Nephron progenitor cell (in vitro differentiated cells): ENCODE results near the gene AMH.
"Not testable (repeated sequence)": the region's sequence is repeated elsewhere in the genome, so short reads cannot be mapped to it uniquely, and the experiment has no call there.

Source experiments
- DNase-seq: peaks from one replicate; pipeline ENCODE4 v3.0.0; 2021
- H3K27ac Mint-ChIP-seq: 2 replicates; pipeline ENCODE4 v1.8.0; 2021; ENCODE audit warnings: mild to moderate bottlenecking, moderate library complexity, mixed read lengths
- H3K27me3 Mint-ChIP-seq: 2 replicates; pipeline ENCODE4 v1.8.0; 2021; ENCODE audit warnings: mild to moderate bottlenecking, low read depth, mixed read lengths; ENCODE audit not compliant: poor library complexity
- H3K36me3 Mint-ChIP-seq: 2 replicates; pipeline ENCODE4 v1.8.0; 2021; ENCODE audit warnings: low read depth, mixed read lengths
- H3K4me1 Mint-ChIP-seq: 2 replicates; pipeline ENCODE4 v1.8.0; 2021; ENCODE audit warnings: mixed read lengths
- H3K4me3 Mint-ChIP-seq: 2 replicates; pipeline ENCODE4 v1.8.0; 2021; ENCODE audit warnings: mild to moderate bottlenecking, moderate library complexity, mixed read lengths
- H3K9me3 Mint-ChIP-seq: 2 replicates; pipeline ENCODE4 v1.8.0; 2021; ENCODE audit warnings: mild to moderate bottlenecking, moderate library complexity, mixed read lengths
- CTCF ChIP-seq: fragments of 200-600 bp; sonication (generic); IDR thresholded peaks from 2 replicates; pipeline ENCODE4 v1.5.0; 2021; ENCODE audit warnings: antibody characterized with exemption

The AMH gene

DNA sequence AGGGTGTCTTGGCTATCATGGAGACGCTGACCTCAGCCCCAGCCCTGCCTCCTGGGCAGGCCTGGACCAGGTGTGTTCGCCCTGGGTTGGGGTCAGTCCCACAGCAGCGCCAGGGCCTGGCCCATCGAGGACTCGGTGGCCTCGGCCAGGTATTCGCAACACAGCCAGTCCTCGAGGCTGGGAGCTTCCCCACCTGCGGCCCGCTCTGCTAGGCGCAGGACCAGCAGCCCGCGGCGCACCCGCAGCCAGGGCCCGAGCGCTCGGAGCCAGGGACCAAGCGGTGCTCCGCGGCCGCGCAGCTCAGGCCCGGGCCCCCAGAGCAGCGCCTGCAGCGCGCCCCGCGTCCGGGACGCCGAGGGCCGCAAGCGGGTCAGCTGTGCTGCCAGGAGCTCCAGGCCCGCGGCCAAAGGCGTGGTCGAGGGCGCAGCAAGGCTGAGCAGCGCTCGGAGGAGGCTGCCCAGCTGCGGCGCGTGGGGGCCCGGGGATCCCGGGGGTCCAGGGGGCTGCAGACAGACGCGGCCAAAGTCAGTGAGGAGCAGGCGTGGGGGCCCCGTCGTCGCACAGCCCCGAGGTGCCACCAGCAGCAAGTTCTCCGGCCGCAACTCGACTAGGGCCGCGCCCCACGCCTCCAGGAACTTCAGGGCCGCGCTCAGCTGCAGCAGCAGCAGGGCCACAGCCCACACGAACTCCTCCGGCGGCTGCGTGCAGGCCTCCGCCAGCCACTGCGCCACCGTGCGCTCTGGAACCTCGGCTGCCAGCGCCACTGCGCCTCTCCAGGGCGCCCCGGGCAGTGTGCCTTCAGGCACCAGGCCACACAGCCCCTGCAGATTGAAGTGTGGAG, 26.7 kb downstream of the AMH start:
- H3K27ac Mint-ChIP-seq = no peak overlapping the region
- no peak overlapping the region for H3K4me3 Mint-ChIP-seq
- peaks cover 20% of the 10 kb centered on the region for H3K27me3 Mint-ChIP-seq
- no peak for DNase-seq
- H3K36me3 Mint-ChIP-seq = peaks cover 27% of the 10 kb centered on the region
- TF ChIP-seq CTCF = no peak
- peaks cover 36% of the 10 kb centered on the region for H3K4me1 Mint-ChIP-seq
- no peaks in the 10 kb centered on the region for H3K9me3 Mint-ChIP-seq

DNA sequence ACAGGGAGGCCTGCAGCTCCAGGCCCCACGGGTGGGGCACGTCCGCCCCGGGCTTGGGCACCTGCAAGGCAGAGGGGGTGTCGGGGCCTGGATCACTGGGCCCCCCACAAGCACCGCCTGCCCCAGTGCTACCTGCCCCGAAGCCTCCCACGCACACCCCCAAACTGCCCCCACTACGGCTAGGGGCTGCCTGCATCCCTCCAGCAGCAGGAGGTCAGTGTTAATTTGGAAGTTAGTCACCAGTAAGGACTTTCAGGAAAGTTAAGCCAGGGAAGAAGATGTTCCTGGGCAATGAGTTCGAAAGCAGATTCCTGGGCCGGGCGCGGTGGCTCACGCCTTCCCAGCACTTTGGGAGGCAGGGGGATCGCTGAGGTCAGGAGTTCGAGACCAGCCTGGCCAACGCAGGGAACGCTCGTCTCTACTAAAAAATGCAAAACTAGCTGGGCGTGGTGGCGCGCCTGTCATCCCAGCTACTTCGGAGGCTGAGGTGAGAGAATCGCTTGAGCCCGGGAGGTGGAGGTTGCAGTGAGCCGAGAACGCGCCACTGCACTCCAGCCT, 27.4 kb downstream of the AMH start:
- no peak overlapping the region for H3K27ac Mint-ChIP-seq
- H3K4me3 Mint-ChIP-seq = no peak overlapping the region
- H3K4me1 Mint-ChIP-seq = peaks cover 33% of the 10 kb centered on the region
- no peak for DNase-seq
- no peaks in the 10 kb centered on the region for H3K9me3 Mint-ChIP-seq
- peaks cover 22% of the 10 kb centered on the region for H3K27me3 Mint-ChIP-seq
- H3K36me3 Mint-ChIP-seq = peaks cover 27% of the 10 kb centered on the region
- TF ChIP-seq CTCF = no peak

- TF ChIP-seq CTCF = no peak
- no peak overlapping the region for H3K4me3 Mint-ChIP-seq
- H3K4me1 Mint-ChIP-seq = peaks cover 28% of the 10 kb centered on the region
- H3K27me3 Mint-ChIP-seq = peaks cover 28% of the 10 kb centered on the region
- peaks cover 23% of the 10 kb centered on the region for H3K36me3 Mint-ChIP-seq
- no peaks in the 10 kb centered on the region for H3K9me3 Mint-ChIP-seq
- H3K27ac Mint-ChIP-seq = no peak overlapping the region
- DNase-seq = no peak
Measured at GRCh38 chr19:2277138-2277537, 28.0 kb downstream of the AMH start.

DNA sequence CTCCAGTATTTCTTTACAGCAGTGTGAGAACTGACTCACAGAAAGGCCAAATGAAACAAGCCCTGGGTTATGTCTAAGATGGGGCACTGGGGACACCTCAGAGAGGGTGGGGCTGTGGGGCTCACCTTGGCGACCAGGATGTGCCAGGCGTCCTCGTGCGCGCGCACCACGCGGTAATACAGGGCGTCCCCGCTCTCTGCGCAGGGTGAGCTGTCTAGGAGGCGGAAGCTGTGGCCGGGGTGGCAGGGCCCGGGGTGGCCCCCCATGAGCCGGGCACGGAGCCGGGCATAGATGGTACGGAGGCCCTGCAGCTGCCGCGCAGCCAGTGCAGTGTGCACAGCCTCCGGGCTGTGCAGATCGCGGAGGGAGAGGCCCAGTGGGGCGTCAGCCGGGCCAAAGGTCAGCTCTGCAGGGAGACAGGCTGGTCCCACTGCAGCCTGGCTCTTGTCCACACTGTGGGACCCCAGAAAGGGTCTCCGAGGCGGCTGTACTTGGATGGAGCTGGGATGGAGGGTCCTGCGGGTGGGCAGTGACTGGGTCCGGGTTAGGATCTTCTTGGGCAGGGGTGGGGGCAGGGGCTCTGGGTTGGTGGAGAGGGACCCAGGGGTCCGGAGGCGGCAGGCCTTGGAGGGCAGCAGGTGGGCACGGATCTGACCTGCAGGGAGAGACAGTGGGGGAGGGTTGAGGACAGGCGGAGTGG, 29.5 kb downstream of the AMH start:
- peaks cover 22% of the 10 kb centered on the region for H3K4me1 Mint-ChIP-seq
- H3K36me3 Mint-ChIP-seq = peaks cover 19% of the 10 kb centered on the region
- H3K9me3 Mint-ChIP-seq = no peaks in the 10 kb centered on the region
- DNase-seq = no peak
- TF ChIP-seq CTCF = no peak
- peaks cover 41% of the 10 kb centered on the region for H3K27me3 Mint-ChIP-seq
- H3K27ac Mint-ChIP-seq = no peak overlapping the region
- H3K4me3 Mint-ChIP-seq = no peak overlapping the region

- no peak overlapping the region for H3K27ac Mint-ChIP-seq
- no peak for TF ChIP-seq CTCF
- peaks cover 9% of the 10 kb centered on the region for H3K4me1 Mint-ChIP-seq
- H3K4me3 Mint-ChIP-seq = no peak overlapping the region
- DNase-seq = no peak
- peaks cover 58% of the 10 kb centered on the region for H3K27me3 Mint-ChIP-seq
- peaks cover 11% of the 10 kb centered on the region for H3K36me3 Mint-ChIP-seq
- no peaks in the 10 kb centered on the region for H3K9me3 Mint-ChIP-seq
Measured at GRCh38 chr19:2280633-2281264, 31.6 kb downstream of the AMH start.

DNA sequence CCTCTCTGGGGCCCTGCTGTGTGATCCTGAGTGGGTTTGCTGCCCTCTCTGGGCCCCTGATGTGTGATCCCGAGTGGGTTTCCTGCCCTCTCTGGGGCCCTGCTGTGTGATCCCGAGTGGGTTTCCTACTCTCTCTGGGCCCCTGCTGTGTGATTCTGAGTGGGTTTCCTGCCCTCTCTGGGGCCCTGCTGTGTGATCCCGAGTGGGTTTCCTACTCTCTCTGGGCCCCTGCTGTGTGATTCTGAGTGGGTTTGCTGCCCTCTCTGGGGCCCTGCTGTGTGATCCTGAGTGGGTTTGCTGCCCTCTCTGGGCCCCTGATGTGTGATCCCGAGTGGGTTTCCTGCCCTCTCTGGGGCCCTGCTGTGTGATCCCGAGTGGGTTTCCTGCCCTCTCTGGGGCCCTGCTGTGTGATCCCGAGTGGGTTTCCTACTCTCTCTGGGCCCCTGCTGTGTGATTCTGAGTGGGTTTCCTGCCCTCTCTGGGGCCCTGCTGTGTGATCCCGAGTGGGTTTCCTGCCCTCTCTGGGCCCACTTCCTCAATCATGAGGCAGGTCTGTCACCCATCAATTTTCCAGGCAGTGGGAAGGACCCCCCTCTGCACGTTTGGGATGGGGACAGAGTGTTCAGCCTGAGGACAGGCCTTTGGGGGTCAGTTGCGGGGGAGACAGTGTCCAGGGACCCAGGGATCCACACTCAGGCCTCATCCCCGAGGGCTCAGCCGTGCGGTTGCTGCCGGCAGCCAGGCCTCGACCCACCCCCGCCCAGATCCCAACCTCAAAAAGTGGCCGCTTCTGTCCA, 32.3 kb downstream of the AMH start:
- H3K4me3 Mint-ChIP-seq = peak overlapping the region; percentile 52

More for the DNA sequence above, 32.3 kb downstream of the AMH start:
- not testable (repeated sequence) for H3K27ac Mint-ChIP-seq, H3K9me3 Mint-ChIP-seq, H3K4me1 Mint-ChIP-seq, DNase-seq
- Mint-ChIP-seq H3K36me3 (peaks cover 10% of the 10 kb centered on the region), H3K27me3 (peaks cover 65% of the 10 kb centered on the region)
